GM19324 (cell line): ENCODE data around the gene KCNQ1OT1.

Experiments
- ATAC-seq: cut with Tn5 transposase; IDR thresholded peaks from one replicate; pipeline ENCODE4 v1.9.1; 2021; ENCODE audit warnings: mild to moderate bottlenecking, moderate library complexity; ENCODE audit not compliant: unreplicated experiment, low FRiP score

Gene KCNQ1OT1

GRCh38 chr11:2704356-2704755 lies 4.6 kb upstream of the KCNQ1OT1 start:
- no peak for ATAC-seq

- no peak for ATAC-seq
These were observed 3.8 kb upstream of the KCNQ1OT1 start for GRCh38 chr11:2703363-2704141.

- ATAC-seq: no peak
These were observed 3.1 kb upstream of the KCNQ1OT1 start for GRCh38 chr11:2702771-2703362.

- no peak for ATAC-seq
These were observed 2.2 kb upstream of the KCNQ1OT1 start for GRCh38 chr11:2701898-2702434.

GRCh38 chr11:2701230-2701629 lies 1.4 kb upstream of the KCNQ1OT1 start:
- ATAC-seq: no peak

GRCh38 chr11:2700415-2701211 lies 819 bp upstream of the KCNQ1OT1 start:
- peak; percentile 27 for ATAC-seq

GRCh38 chr11:2699185-2699530 lies 636 bp downstream of the KCNQ1OT1 start:
- no peak for ATAC-seq

GRCh38 chr11:2698386-2699184 lies 1.2 kb downstream of the KCNQ1OT1 start:
- ATAC-seq: no peak

GRCh38 chr11:2697866-2698265 lies 1.9 kb downstream of the KCNQ1OT1 start:
- ATAC-seq: no peak

GRCh38 chr11:2696455-2696854 lies 3.3 kb downstream of the KCNQ1OT1 start:
- no peak for ATAC-seq

- ATAC-seq: no peak
These were observed 4.5 kb downstream of the KCNQ1OT1 start for GRCh38 chr11:2694995-2695939.

GRCh38 chr11:2694495-2694894 lies 5.3 kb downstream of the KCNQ1OT1 start:
- no peak for ATAC-seq

GRCh38 chr11:2693271-2694261 lies 6.2 kb downstream of the KCNQ1OT1 start:
- ATAC-seq: no peak

GRCh38 chr11:2691991-2692875 lies 7.6 kb downstream of the KCNQ1OT1 start:
- ATAC-seq: no peak

GRCh38 chr11:2691355-2691761 lies 8.4 kb downstream of the KCNQ1OT1 start:
- ATAC-seq: no peak

- ATAC-seq: no peak
These were observed 9.0 kb downstream of the KCNQ1OT1 start for GRCh38 chr11:2690596-2691354.
